ENCODE results near the gene TANGO6.

Gene TANGO6

GRCh38 chr16:68866933-68867332, 23.6 kb downstream of the TANGO6 start:
- DNase-seq (ENCODE audit: low read depth in 3 of 3): no peak

- DNase-seq (ENCODE audit: low read depth in 3 of 3): no peak
Measured at GRCh38 chr16:68869492-68870088, 26.3 kb downstream of the TANGO6 start.

- no peak for DNase-seq (ENCODE audit: low read depth in 3 of 3)
Measured at GRCh38 chr16:68873635-68874471, 30.5 kb downstream of the TANGO6 start.

GRCh38 chr16:68875871-68876270, 32.5 kb downstream of the TANGO6 start:
- no peak for DNase-seq (ENCODE audit: low read depth in 3 of 3)

GRCh38 chr16:68883685-68884084, 40.4 kb downstream of the TANGO6 start:
- DNase-seq (ENCODE audit: low read depth in 3 of 3): no peak

GRCh38 chr16:68884401-68884800, 41.1 kb downstream of the TANGO6 start:
- DNase-seq (ENCODE audit: low read depth in 3 of 3): no peak

GRCh38 chr16:68884861-68885720, 41.8 kb downstream of the TANGO6 start:
- no peak for DNase-seq (ENCODE audit: low read depth in 3 of 3)

- DNase-seq (ENCODE audit: low read depth in 3 of 3): no peak
Measured at GRCh38 chr16:68887107-68887506, 43.8 kb downstream of the TANGO6 start.

- no peak for DNase-seq (ENCODE audit: low read depth in 3 of 3)
Measured at GRCh38 chr16:68889508-68890150, 46.3 kb downstream of the TANGO6 start.

- no peak for DNase-seq (ENCODE audit: low read depth in 3 of 3)
Measured at GRCh38 chr16:68892214-68892613, 48.9 kb downstream of the TANGO6 start.

- DNase-seq (ENCODE audit: low read depth in 3 of 3): no peak
Measured at GRCh38 chr16:68892898-68893297, 49.6 kb downstream of the TANGO6 start.

- no peak for DNase-seq (ENCODE audit: low read depth in 3 of 3)
Measured at GRCh38 chr16:68893710-68894705, 50.7 kb downstream of the TANGO6 start.

- no peak for DNase-seq (ENCODE audit: low read depth in 3 of 3)
Measured at GRCh38 chr16:68894714-68895113, 51.4 kb downstream of the TANGO6 start.

GRCh38 chr16:68898026-68898425, 54.7 kb downstream of the TANGO6 start:
- DNase-seq (ENCODE audit: low read depth in 3 of 3): no peak

- no peak for DNase-seq (ENCODE audit: low read depth in 3 of 3)
Measured at GRCh38 chr16:68900009-68900408, 56.7 kb downstream of the TANGO6 start.

- DNase-seq (ENCODE audit: low read depth in 3 of 3): no peak
Measured at GRCh38 chr16:68902003-68902968, 59.0 kb downstream of the TANGO6 start.

GRCh38 chr16:68902969-68903345, 59.6 kb downstream of the TANGO6 start:
- no peak for DNase-seq (ENCODE audit: low read depth in 3 of 3)

- no peak for DNase-seq (ENCODE audit: low read depth in 3 of 3)
Measured at GRCh38 chr16:68907297-68907696, 64.0 kb downstream of the TANGO6 start.

GRCh38 chr16:68907781-68908181, 64.5 kb downstream of the TANGO6 start:
- no peak for DNase-seq (ENCODE audit: low read depth in 3 of 3)
